H9 (cell line): ENCODE measurements around the gene OOSP1. TPM values are rescaled to one million over a fixed set of nuclear protein-coding genes. Genes with fewer than 3 reads are reported as not detected.

Experiments used
- DNase-seq: peaks from one replicate; pipeline ENCODE4 v3.0.0-alpha.2; 2017
- H2AFZ ChIP-seq: one replicate; pipeline ENCODE4 v1.6.1; 2013; ENCODE audit warnings: mild to moderate bottlenecking, low read length, control low read depth, moderate library complexity
- H2AK5ac ChIP-seq: 2 replicates; pipeline ENCODE4 v1.6.1; 2013; ENCODE audit warnings: low read length, control low read depth, mixed read lengths; ENCODE audit not compliant: insufficient read length
- H2BK120ac ChIP-seq: one replicate; pipeline ENCODE4 v1.6.1; 2013; ENCODE audit warnings: low read depth, mild to moderate bottlenecking, low read length, control low read depth, inconsistent platforms; ENCODE audit not compliant: poor library complexity, severe bottlenecking
- H2BK12ac ChIP-seq: 2 replicates; pipeline ENCODE4 v1.6.1; 2013; ENCODE audit warnings: low read length, control low read depth, mixed read lengths, low read depth; ENCODE audit not compliant: insufficient read length
- H2BK15ac ChIP-seq: 2 replicates; pipeline ENCODE4 v1.6.1; 2013; ENCODE audit warnings: low read depth, low read length, control low read depth
- H2BK20ac ChIP-seq: one replicate; pipeline ENCODE4 v1.6.1; 2013; ENCODE audit warnings: low read depth, mild to moderate bottlenecking, low read length, control low read depth, inconsistent platforms; ENCODE audit not compliant: poor library complexity, severe bottlenecking
- H2BK5ac ChIP-seq: 2 replicates; pipeline ENCODE4 v1.6.1; 2013; ENCODE audit warnings: low read length, control low read depth, mixed read lengths; ENCODE audit not compliant: insufficient read length
- H3K14ac ChIP-seq: 2 replicates; pipeline ENCODE4 v1.6.1; 2013; ENCODE audit warnings: low read length, control low read depth; ENCODE audit not compliant: insufficient read depth
- H3K18ac ChIP-seq: 2 replicates; pipeline ENCODE4 v1.6.1; 2013; ENCODE audit warnings: low read depth, mild to moderate bottlenecking, mixed read lengths, low read length, control low read depth; ENCODE audit not compliant: insufficient read length
- H3K23ac ChIP-seq: 2 replicates; pipeline ENCODE4 v1.6.1; 2013; ENCODE audit warnings: low read length, control low read depth, mixed read lengths, low read depth; ENCODE audit not compliant: insufficient read length
- H3K23me2 ChIP-seq: 2 replicates; pipeline ENCODE4 v1.6.1; 2013; ENCODE audit warnings: low read depth, mild to moderate bottlenecking, mixed read lengths, low read length, control low read depth; ENCODE audit not compliant: insufficient read length, poor library complexity, severe bottlenecking
- H3K27ac ChIP-seq: 2 replicates; pipeline ENCODE4 v1.5.1; 2013; ENCODE audit warnings: low read length, control low read depth, mixed read lengths, low read depth; ENCODE audit not compliant: insufficient read length
- H3K27me3 ChIP-seq: 2 replicates; pipeline ENCODE4 v1.6.1; 2013; ENCODE audit warnings: low read length, control low read depth, inconsistent platforms; ENCODE audit not compliant: insufficient read depth
- H3K4ac ChIP-seq: 2 replicates; pipeline ENCODE4 v1.6.1; 2013; ENCODE audit warnings: low read depth, mild to moderate bottlenecking, control low read depth, inconsistent platforms, low read length, moderate library complexity
- H3K4me1 ChIP-seq: 2 replicates; pipeline ENCODE4 v1.6.1; 2013; ENCODE audit warnings: low read length, control low read depth, inconsistent platforms; ENCODE audit not compliant: insufficient read depth
- H3K4me2 ChIP-seq: 2 replicates; pipeline ENCODE4 v1.6.1; 2013; ENCODE audit warnings: low read length, control low read depth, mixed read lengths; ENCODE audit not compliant: insufficient read length, insufficient read depth
- H3K56ac ChIP-seq: 2 replicates; pipeline ENCODE4 v1.6.1; 2013; ENCODE audit warnings: low read depth, mild to moderate bottlenecking, mixed read lengths, low read length, control low read depth; ENCODE audit not compliant: insufficient read length
- H3K79me1 ChIP-seq: 2 replicates; pipeline ENCODE4 v1.6.1; 2013; ENCODE audit warnings: low read depth, mild to moderate bottlenecking, moderate library complexity, low read length, control low read depth, inconsistent platforms; ENCODE audit not compliant: insufficient read depth, poor library complexity, severe bottlenecking
- H3K79me2 ChIP-seq: 2 replicates; pipeline ENCODE4 v1.6.1; 2013; ENCODE audit warnings: low read length, control low read depth, inconsistent platforms; ENCODE audit not compliant: insufficient read depth
- H3K9ac ChIP-seq: 2 replicates; pipeline ENCODE4 v1.6.1; 2013; ENCODE audit warnings: low read length, control low read depth, mixed read lengths; ENCODE audit not compliant: insufficient read length; ENCODE audit errors: extremely low read depth
- H3K9me3 ChIP-seq: one replicate; pipeline ENCODE4 v1.6.1; 2013; ENCODE audit warnings: low read depth, low read length, inconsistent platforms; ENCODE audit not compliant: control insufficient read depth
- H3T11ph ChIP-seq: one replicate; pipeline ENCODE4 v1.6.1; 2013; ENCODE audit warnings: mild to moderate bottlenecking, low read length, control low read depth, inconsistent platforms
- H4K20me1 ChIP-seq: one replicate; pipeline ENCODE4 v1.6.1; 2013; ENCODE audit not compliant: control insufficient read depth, insufficient read length, insufficient read depth
- H4K5ac ChIP-seq: 2 replicates; pipeline ENCODE4 v1.6.1; 2013; ENCODE audit warnings: low read depth, mild to moderate bottlenecking, mixed read lengths, low read length, control low read depth; ENCODE audit not compliant: insufficient read length
- H4K8ac ChIP-seq: replicated peaks from 2 replicates; pipeline ENCODE4 v1.6.1; 2013; ENCODE audit warnings: low read length, control low read depth, mixed read lengths, low read depth; ENCODE audit not compliant: insufficient read length
- H4K91ac ChIP-seq: 2 replicates; pipeline ENCODE4 v1.6.1; 2013; ENCODE audit warnings: low read depth, mild to moderate bottlenecking, moderate library complexity, mixed read lengths, low read length, control low read depth; ENCODE audit not compliant: insufficient read length
- H3K27ac Mint-ChIP-seq, 3 experiments: 2 replicates in 2 of 3; 3 replicates in 1 of 3; pipeline ENCODE4 v1.8.0; 2020 to 2021; ENCODE audit warnings: mixed read lengths in 3 of 3, mild to moderate bottlenecking in 1 of 3, moderate library complexity in 1 of 3
- H3K27me3 Mint-ChIP-seq: 2 replicates; pipeline ENCODE4 v1.8.0; 2021; ENCODE audit warnings: low read depth, mild to moderate bottlenecking, moderate library complexity, mixed read lengths
- H3K36me3 Mint-ChIP-seq, 3 experiments: 2 replicates in 2 of 3; 3 replicates in 1 of 3; pipeline ENCODE4 v1.8.0; 2020 to 2021; ENCODE audit warnings: low read depth in 3 of 3, mixed read lengths in 3 of 3; ENCODE audit not compliant: insufficient read depth in 1 of 3
- H3K4me1 Mint-ChIP-seq, 2 experiments: 2 replicates each; pipeline ENCODE4 v1.8.0; 2020; ENCODE audit warnings: mixed read lengths in 2 of 2
- H3K4me3 Mint-ChIP-seq, 2 experiments: 2 replicates in 1 of 2; 3 replicates in 1 of 2; pipeline ENCODE4 v1.8.0; 2020 to 2021; ENCODE audit warnings: mild to moderate bottlenecking in 2 of 2, mixed read lengths in 2 of 2, moderate library complexity in 1 of 2
- H3K9me3 Mint-ChIP-seq, 2 experiments: 2 replicates in 1 of 2; 3 replicates in 1 of 2; pipeline ENCODE4 v1.8.0; 2020; ENCODE audit warnings: mild to moderate bottlenecking in 2 of 2, mixed read lengths in 2 of 2, moderate library complexity in 1 of 2
- CTCF ChIP-seq: fragments of 200-600 bp; sonication (generic); conservative IDR thresholded peaks from 3 replicates; pipeline ENCODE4 v1.8.0; 2021; ENCODE audit warnings: antibody characterized with exemption, mild to moderate bottlenecking
- WGBS: extraction: QIAGEN DNeasy Blood & Tissue Kit; methylation state at CpG from one replicate; pipeline ENCODE4 v1.1.7; 2013; ENCODE audit warnings: missing lambda C conversion rate, low lambda C conversion rate, mixed read lengths; ENCODE audit not compliant: insufficient read length; ENCODE audit errors: extremely low coverage; 5-methylcytosine and 5-hydroxymethylcytosine counted together
- total RNA-seq: library from RNA; stranded (reverse); gene quantifications from 2 replicates; pipeline ENCODE4 v1.2.1, GENCODE V29; 2021

OOSP1 gene
- total RNA-seq, 1 experiment from 2014 or later: not detected

GRCh38 chr11:59943997-59944714, 5.9 kb downstream of the OOSP1 start:
- H2BK15ac ChIP-seq: no peak overlapping the region
- no peaks in the 10 kb centered on the region for H3K79me2 ChIP-seq
- peaks cover 2% of the 10 kb centered on the region for H3K27me3 Mint-ChIP-seq
- H3K4me1 ChIP-seq: no peaks in the 10 kb centered on the region; the same call in 1 of the 2 replicates
- H3K14ac ChIP-seq: no peak overlapping the region
- peak; percentile 41 for DNase-seq
- H3K23ac ChIP-seq: no peak overlapping the region
- H3K9ac ChIP-seq: no peak overlapping the region
- no peaks in the 10 kb centered on the region for H4K20me1 ChIP-seq
- H3K79me1 ChIP-seq: no peaks in the 10 kb centered on the region
- no peak overlapping the region for H3K18ac ChIP-seq
- no peak overlapping the region for H3T11ph ChIP-seq
- H2AK5ac ChIP-seq: no peak overlapping the region
- no peak overlapping the region for H3K4me2 ChIP-seq
- no peak overlapping the region for H3K4me3 Mint-ChIP-seq
- H3K4me1 Mint-ChIP-seq: no peaks in the 10 kb centered on the region
- no peak overlapping the region for H2BK120ac ChIP-seq
- no peaks in the 10 kb centered on the region for H3K27me3 ChIP-seq
- no peaks in the 10 kb centered on the region for H3K23me2 ChIP-seq
- no peak for TF ChIP-seq CTCF
- no peak overlapping the region for H4K91ac ChIP-seq
- H3K9me3 Mint-ChIP-seq: peaks cover 4 to 10% of the 10 kb centered on the region in 2 experiments
- no peak overlapping the region for H2BK5ac ChIP-seq
- no peak overlapping the region for H3K56ac ChIP-seq
- H2AFZ ChIP-seq: no peak overlapping the region
- H3K36me3 Mint-ChIP-seq: peaks cover 0 to 5% (median 0%) of the 10 kb centered on the region in 3 experiments; a peak in 4 of 7 replicates
- no peak overlapping the region for H3K4ac ChIP-seq
- no peak overlapping the region for H3K27ac ChIP-seq
- no peak overlapping the region for H2BK20ac ChIP-seq
- H4K5ac ChIP-seq: no peak overlapping the region
- peak overlapping the region in 1 of 3 experiments; percentile 48; a peak in 1 of 7 replicates for H3K27ac Mint-ChIP-seq
- 100% methylated on average over 1 of the region's 3 CpGs for WGBS
- no peak overlapping the region for H4K8ac ChIP-seq
- no peak overlapping the region for H2BK12ac ChIP-seq
- no peaks in the 10 kb centered on the region for H3K9me3 ChIP-seq
